ENCODE measurements around the gene KCNJ14.
"Not testable (repeated sequence)": the region's sequence is repeated elsewhere in the genome, so short reads cannot be mapped to it uniquely, and the experiment has no call there.

The KCNJ14 gene

GRCh38 chr19:48481846-48482639, 26.7 kb downstream of the KCNJ14 start:
- no peak overlapping the region for H2BK15ac ChIP-seq (replicated peaks; ENCODE audit: low read depth)
- no peak overlapping the region for H4K8ac ChIP-seq (ENCODE audit: low read depth, low read length)
- H3K9ac ChIP-seq (ENCODE audit: low read length) = no peak overlapping the region
- no peak overlapping the region for H3K23ac ChIP-seq (ENCODE audit: low read length)
- H2AK5ac ChIP-seq (ENCODE audit: low read length) = no peak overlapping the region
- no peak overlapping the region for H3K56ac ChIP-seq (ENCODE audit: low read length)
- no peak for DNase-seq
- H3K36me3 ChIP-seq (ENCODE audit: control insufficient read depth, insufficient read depth, low read length) = peaks cover 13% of the 10 kb centered on the region
- H3K4me2 ChIP-seq (ENCODE audit: low read length) = no peak overlapping the region
- no peak overlapping the region for H2BK5ac ChIP-seq (ENCODE audit: low read length)
- no peak overlapping the region for H3K4ac ChIP-seq (ENCODE audit: low read depth, low read length)
- no peaks in the 10 kb centered on the region for H3K27me3 ChIP-seq (ENCODE audit: insufficient read depth, low read length, poor library complexity)
- no CpG with 5 or more reads among the region's 7 CpGs for WGBS (ENCODE audit: extremely low coverage, insufficient coverage, low lambda C conversion rate)
- H3K27ac ChIP-seq (ENCODE audit: low read depth, low read length) = no peak overlapping the region
- no peaks in the 10 kb centered on the region for H3K79me2 ChIP-seq (ENCODE audit: control insufficient read depth, insufficient read depth, low read length)
- no peak overlapping the region for H4K5ac ChIP-seq (ENCODE audit: low read length)
- H3K18ac ChIP-seq (ENCODE audit: low read length) = no peak overlapping the region
- no peaks in the 10 kb centered on the region for H3K4me1 ChIP-seq (ENCODE audit: control insufficient read depth, low read depth, low read length)
- no peak overlapping the region for H2BK120ac ChIP-seq (ENCODE audit: low read depth, low read length)
- no peak overlapping the region for H3K4me3 ChIP-seq (ENCODE audit: low read length)
- no peaks in the 10 kb centered on the region for H3K79me1 ChIP-seq (ENCODE audit: low read length)

GRCh38 chr19:48483301-48483700, 27.9 kb downstream of the KCNJ14 start:
- Histone ChIP-seq H2AK5ac (ENCODE audit: low read length) (no peak overlapping the region), H3K4me1 (ENCODE audit: control insufficient read depth, low read depth, low read length) (no peaks in the 10 kb centered on the region), H4K5ac (ENCODE audit: low read length) (no peak overlapping the region), H3K27ac (ENCODE audit: low read depth, low read length) (no peak overlapping the region), H3K79me2 (ENCODE audit: control insufficient read depth, insufficient read depth, low read length) (no peaks in the 10 kb centered on the region), H2BK120ac (ENCODE audit: low read depth, low read length) (no peak overlapping the region), H3K4me3 (ENCODE audit: low read length) (no peak overlapping the region), H3K36me3 (ENCODE audit: control insufficient read depth, insufficient read depth, low read length) (peaks cover 11% of the 10 kb centered on the region), H4K8ac (ENCODE audit: low read depth, low read length) (no peak overlapping the region), H3K18ac (ENCODE audit: low read length) (no peak overlapping the region), H3K56ac (ENCODE audit: low read length) (no peak overlapping the region), H3K4ac (ENCODE audit: low read depth, low read length) (no peak overlapping the region), H3K9ac (ENCODE audit: low read length) (no peak overlapping the region), H3K4me2 (ENCODE audit: low read length) (no peak overlapping the region), H3K23ac (ENCODE audit: low read length) (no peak overlapping the region), H2BK5ac (ENCODE audit: low read length) (no peak overlapping the region), H3K27me3 (ENCODE audit: insufficient read depth, low read length, poor library complexity) (no peaks in the 10 kb centered on the region), H3K79me1 (ENCODE audit: low read length) (no peaks in the 10 kb centered on the region), H2BK15ac (replicated peaks; ENCODE audit: low read depth) (no peak overlapping the region)
- DNase-seq = no peak
- no CpG with 5 or more reads among the region's 3 CpGs for WGBS (ENCODE audit: extremely low coverage, insufficient coverage, low lambda C conversion rate)

- H3K79me2 ChIP-seq (ENCODE audit: control insufficient read depth, insufficient read depth, low read length) = no peaks in the 10 kb centered on the region
- no peak overlapping the region for H2BK120ac ChIP-seq (ENCODE audit: low read depth, low read length)
- DNase-seq = no peak
- H3K4me2 ChIP-seq (ENCODE audit: low read length) = no peak overlapping the region
- H2AK5ac ChIP-seq (ENCODE audit: low read length) = no peak overlapping the region
- H3K4me1 ChIP-seq (ENCODE audit: control insufficient read depth, low read depth, low read length) = no peaks in the 10 kb centered on the region
- no peaks in the 10 kb centered on the region for H3K79me1 ChIP-seq (ENCODE audit: low read length)
- no peak overlapping the region for H4K8ac ChIP-seq (ENCODE audit: low read depth, low read length)
- H3K4me3 ChIP-seq (ENCODE audit: low read length) = no peak overlapping the region
- H2BK15ac ChIP-seq (replicated peaks; ENCODE audit: low read depth) = no peak overlapping the region
- WGBS (ENCODE audit: extremely low coverage, insufficient coverage, low lambda C conversion rate) = no CpG with 5 or more reads among the region's 16 CpGs
- no peak overlapping the region for H4K5ac ChIP-seq (ENCODE audit: low read length)
- no peak overlapping the region for H3K56ac ChIP-seq (ENCODE audit: low read length)
- H3K27ac ChIP-seq (ENCODE audit: low read depth, low read length) = no peak overlapping the region
- H3K4ac ChIP-seq (ENCODE audit: low read depth, low read length) = no peak overlapping the region
- no peaks in the 10 kb centered on the region for H3K27me3 ChIP-seq (ENCODE audit: insufficient read depth, low read length, poor library complexity)
- no peak overlapping the region for H3K18ac ChIP-seq (ENCODE audit: low read length)
- H2BK5ac ChIP-seq (ENCODE audit: low read length) = no peak overlapping the region
- peaks cover 9% of the 10 kb centered on the region for H3K36me3 ChIP-seq (ENCODE audit: control insufficient read depth, insufficient read depth, low read length)
- H3K9ac ChIP-seq (ENCODE audit: low read length) = no peak overlapping the region
- H3K23ac ChIP-seq (ENCODE audit: low read length) = no peak overlapping the region
Observed at GRCh38 chr19:48484247-48484893, 29.0 kb downstream of the KCNJ14 start.

- Histone ChIP-seq H3K4me1 (ENCODE audit: control insufficient read depth, low read depth, low read length) (no peaks in the 10 kb centered on the region), H4K5ac (ENCODE audit: low read length) (no peak overlapping the region), H3K27ac (ENCODE audit: low read depth, low read length) (no peak overlapping the region), H3K4me3 (ENCODE audit: low read length) (no peak overlapping the region), H3K79me1 (ENCODE audit: low read length) (no peaks in the 10 kb centered on the region), H3K79me2 (ENCODE audit: control insufficient read depth, insufficient read depth, low read length) (no peaks in the 10 kb centered on the region), H2BK5ac (ENCODE audit: low read length) (no peak overlapping the region), H3K36me3 (ENCODE audit: control insufficient read depth, insufficient read depth, low read length) (peaks cover 2% of the 10 kb centered on the region), H4K8ac (ENCODE audit: low read depth, low read length) (no peak overlapping the region), H3K23ac (ENCODE audit: low read length) (no peak overlapping the region), H2BK120ac (ENCODE audit: low read depth, low read length) (no peak overlapping the region), H3K9ac (ENCODE audit: low read length) (no peak overlapping the region), H2BK15ac (replicated peaks; ENCODE audit: low read depth) (no peak overlapping the region), H3K18ac (ENCODE audit: low read length) (no peak overlapping the region), H3K4ac (ENCODE audit: low read depth, low read length) (no peak overlapping the region), H3K4me2 (ENCODE audit: low read length) (no peak overlapping the region), H3K27me3 (ENCODE audit: insufficient read depth, low read length, poor library complexity) (no peaks in the 10 kb centered on the region), H3K56ac (ENCODE audit: low read length) (no peak overlapping the region), H2AK5ac (ENCODE audit: low read length) (no peak overlapping the region)
- no CpG with 5 or more reads among the region's 37 CpGs for WGBS (ENCODE audit: extremely low coverage, insufficient coverage, low lambda C conversion rate)
- DNase-seq = no peak
Observed at GRCh38 chr19:48484931-48485612, 29.7 kb downstream of the KCNJ14 start.

GRCh38 chr19:48486706-48487105, 31.3 kb downstream of the KCNJ14 start:
- not testable (repeated sequence) for H3K4me2 ChIP-seq (ENCODE audit: low read length); H4K5ac ChIP-seq (ENCODE audit: low read length); DNase-seq

More at GRCh38 chr19:48486706-48487105, 31.3 kb downstream of the KCNJ14 start:
- H3K79me2 ChIP-seq (ENCODE audit: control insufficient read depth, insufficient read depth, low read length); H3K36me3 ChIP-seq (ENCODE audit: control insufficient read depth, insufficient read depth, low read length); H3K4me1 ChIP-seq (ENCODE audit: control insufficient read depth, low read depth, low read length); H2BK5ac ChIP-seq (ENCODE audit: low read length); H3K27me3 ChIP-seq (ENCODE audit: insufficient read depth, low read length, poor library complexity); H3K4ac ChIP-seq (ENCODE audit: low read depth, low read length); H3K18ac ChIP-seq (ENCODE audit: low read length); H2BK15ac ChIP-seq (replicated peaks; ENCODE audit: low read depth); H2BK120ac ChIP-seq (ENCODE audit: low read depth, low read length); H3K9ac ChIP-seq (ENCODE audit: low read length); H3K79me1 ChIP-seq (ENCODE audit: low read length); H3K4me3 ChIP-seq (ENCODE audit: low read length); H3K56ac ChIP-seq (ENCODE audit: low read length); H4K8ac ChIP-seq (ENCODE audit: low read depth, low read length); H3K27ac ChIP-seq (ENCODE audit: low read depth, low read length); H3K23ac ChIP-seq (ENCODE audit: low read length); H2AK5ac ChIP-seq (ENCODE audit: low read length): not testable (repeated sequence)
- no CpG with 5 or more reads among the region's 10 CpGs for WGBS (ENCODE audit: extremely low coverage, insufficient coverage, low lambda C conversion rate)
